Smooth muscle cell (in vitro differentiated cells): Measurements from ENCODE around the gene CRYGS. TPM values are rescaled to one million over a fixed set of nuclear protein-coding genes. Genes with fewer than 3 reads are reported as not detected.

Experiments used
- DNase-seq: peaks from one replicate; lab custom pipeline; 2025; ENCODE audit not compliant: unreplicated experiment; lab: John Stamatoyannopoulos, UW
- H2AFZ ChIP-seq: fragments of 200-600 bp; sonication (generic); 2 replicates; pipeline ENCODE4 v1.6.0; 2016; ENCODE audit warnings: antibody characterized with exemption, low read depth, mild to moderate bottlenecking
- H3F3A ChIP-seq: fragments of 200-600 bp; sonication (generic); 2 replicates; pipeline ENCODE4 v1.6.0; 2017; ENCODE audit warnings: antibody characterized with exemption, low read depth
- H3K27ac ChIP-seq: fragments of 200-600 bp; sonication (generic); 2 replicates; pipeline ENCODE4 v1.5.1; 2016; ENCODE audit warnings: low read depth, mild to moderate bottlenecking
- H3K27me3 ChIP-seq: fragments of 200-600 bp; sonication (generic); 2 replicates; pipeline ENCODE4 v1.6.1; 2016; ENCODE audit warnings: low read depth, mild to moderate bottlenecking
- H3K36me3 ChIP-seq: fragments of 200-600 bp; sonication (generic); 2 replicates; pipeline ENCODE4 v1.5.1; 2016; ENCODE audit warnings: low read depth
- H3K4me1 ChIP-seq: fragments of 200-600 bp; sonication (generic); 2 replicates; pipeline ENCODE4 v1.5.1; 2016; ENCODE audit warnings: low read depth
- H3K4me2 ChIP-seq: fragments of 200-600 bp; sonication (generic); 2 replicates; pipeline ENCODE4 v1.6.0; 2016; ENCODE audit warnings: mild to moderate bottlenecking
- H3K4me3 ChIP-seq: fragments of 200-600 bp; sonication (generic); 2 replicates; pipeline ENCODE4 v1.5.1; 2016; ENCODE audit warnings: mild to moderate bottlenecking
- H3K79me2 ChIP-seq: fragments of 200-600 bp; sonication (generic); 2 replicates; pipeline ENCODE4 v1.6.0; 2016; ENCODE audit warnings: low read depth, mild to moderate bottlenecking
- H3K9ac ChIP-seq: fragments of 200-600 bp; sonication (generic); 2 replicates; pipeline ENCODE4 v1.6.0; 2016; ENCODE audit warnings: low read depth
- H3K9me3 ChIP-seq: fragments of 200-600 bp; sonication (generic); replicated peaks from 2 replicates; pipeline ENCODE4 v1.5.1; 2016; ENCODE audit warnings: low read depth
- H4K20me1 ChIP-seq: fragments of 200-600 bp; sonication (generic); 2 replicates; pipeline ENCODE4 v1.6.0; 2016; ENCODE audit warnings: low read depth
- WGBS: methylation state at CpG from one replicate; pipeline ENCODE4 v1.1.7; 2016; ENCODE audit warnings: low lambda C conversion rate; 5-methylcytosine and 5-hydroxymethylcytosine counted together
- polyA plus RNA-seq: library from polyadenylated mRNA; unstranded; fragments of >200 nt; fragmentation: Nextera tagmentation; extraction: Ambion mirVana; gene quantifications from 2 replicates; pipeline ENCODE4 v1.2.1, GENCODE V29; 2016
- total RNA-seq: library from RNA; depleted of rRNA; stranded (reverse); fragments of >200 nt; gene quantifications from 2 replicates; pipeline ENCODE4 v1.2.3, GENCODE V29; 2014
- TF ChIP-seq, protein P1 (sequence below): fragments of 200-600 bp; sonication (generic); IDR thresholded peaks from 2 replicates; pipeline ENCODE4 v1.5.1; 2017; ENCODE audit warnings: borderline replicate concordance, mild to moderate bottlenecking, antibody characterized with exemption; ENCODE audit not compliant: insufficient read depth, poor library complexity, severe bottlenecking

Gene CRYGS
- total and polyA plus RNA-seq, 2 experiments from 2014 or later, result 5.5 to 6.6 TPM

DNA sequence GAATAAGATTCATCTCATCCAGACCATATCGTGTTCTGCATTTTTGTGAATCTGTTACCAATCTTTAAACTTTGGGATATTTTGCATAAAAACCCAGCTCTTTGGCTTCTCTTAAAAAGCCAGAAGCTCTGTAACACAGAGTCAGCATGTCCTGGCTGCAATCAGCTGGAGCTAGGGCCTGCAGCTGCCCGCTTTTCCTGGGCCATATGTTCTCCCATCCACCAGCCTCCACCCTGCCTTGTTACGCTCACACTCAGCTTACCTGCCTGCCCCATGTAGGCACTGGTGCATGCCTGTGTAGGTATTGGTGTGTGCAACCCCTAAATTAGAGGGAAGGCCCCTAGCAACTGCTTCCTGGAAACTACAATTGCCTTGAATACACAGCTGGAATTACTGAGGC is 48.2 kb downstream of the CRYGS start:
- Histone ChIP-seq H3K4me2 (no peak overlapping the region), H3K27me3 (no peaks in the 10 kb centered on the region), H4K20me1 (no peaks in the 10 kb centered on the region), H3F3A (no peaks in the 10 kb centered on the region), H3K79me2 (no peaks in the 10 kb centered on the region), H3K36me3 (no peaks in the 10 kb centered on the region), H3K27ac (no peak overlapping the region), H3K4me3 (no peak overlapping the region), H3K9me3 (no peaks in the 10 kb centered on the region), H2AFZ (no peak overlapping the region), H3K9ac (no peak overlapping the region), H3K4me1 (peaks cover 6% of the 10 kb centered on the region)
- no peak for DNase-seq
- WGBS, result 98% methylated on average over 3 of the region's 3 CpGs
- TF ChIP-seq, protein P1, sequence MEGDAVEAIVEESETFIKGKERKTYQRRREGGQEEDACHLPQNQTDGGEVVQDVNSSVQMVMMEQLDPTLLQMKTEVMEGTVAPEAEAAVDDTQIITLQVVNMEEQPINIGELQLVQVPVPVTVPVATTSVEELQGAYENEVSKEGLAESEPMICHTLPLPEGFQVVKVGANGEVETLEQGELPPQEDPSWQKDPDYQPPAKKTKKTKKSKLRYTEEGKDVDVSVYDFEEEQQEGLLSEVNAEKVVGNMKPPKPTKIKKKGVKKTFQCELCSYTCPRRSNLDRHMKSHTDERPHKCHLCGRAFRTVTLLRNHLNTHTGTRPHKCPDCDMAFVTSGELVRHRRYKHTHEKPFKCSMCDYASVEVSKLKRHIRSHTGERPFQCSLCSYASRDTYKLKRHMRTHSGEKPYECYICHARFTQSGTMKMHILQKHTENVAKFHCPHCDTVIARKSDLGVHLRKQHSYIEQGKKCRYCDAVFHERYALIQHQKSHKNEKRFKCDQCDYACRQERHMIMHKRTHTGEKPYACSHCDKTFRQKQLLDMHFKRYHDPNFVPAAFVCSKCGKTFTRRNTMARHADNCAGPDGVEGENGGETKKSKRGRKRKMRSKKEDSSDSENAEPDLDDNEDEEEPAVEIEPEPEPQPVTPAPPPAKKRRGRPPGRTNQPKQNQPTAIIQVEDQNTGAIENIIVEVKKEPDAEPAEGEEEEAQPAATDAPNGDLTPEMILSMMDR, result no peak

DNA sequence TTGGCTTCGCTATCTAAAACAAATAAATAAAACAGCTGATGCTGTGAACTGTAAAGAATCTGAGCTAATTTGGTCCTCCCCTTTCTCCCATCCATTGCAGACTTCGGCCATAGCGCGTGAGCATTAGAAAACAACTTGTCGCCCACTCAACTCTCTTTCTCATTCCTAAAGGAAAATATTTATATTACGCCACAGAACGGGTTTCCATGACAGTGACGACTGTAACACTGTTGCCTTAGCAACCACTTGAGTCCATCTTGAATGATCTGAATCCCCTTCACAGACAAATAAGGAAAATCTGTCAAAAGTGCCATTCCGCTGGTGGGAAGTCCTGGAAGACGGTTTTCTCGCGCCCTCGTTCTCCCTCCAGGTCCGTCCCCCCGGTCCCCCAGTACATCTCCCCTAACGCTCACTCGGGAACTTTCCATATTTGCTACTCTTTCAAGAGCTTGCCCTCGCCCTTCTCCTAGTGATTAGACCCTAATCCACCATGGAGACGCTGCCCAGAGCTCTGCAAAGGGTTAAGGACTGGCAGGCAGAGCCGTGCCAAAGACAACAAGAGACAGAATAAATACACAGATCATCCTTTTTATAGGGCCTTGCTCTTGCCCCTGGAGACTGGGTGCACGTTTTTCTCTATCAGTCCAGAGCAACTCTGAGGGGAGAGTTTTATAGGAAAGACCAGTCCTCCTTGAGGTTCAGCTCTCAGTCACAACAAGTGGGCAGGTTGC is 50.5 kb downstream of the CRYGS start:
- Histone ChIP-seq H3K4me3 (no peak overlapping the region), H3K36me3 (no peaks in the 10 kb centered on the region), H3K9me3 (no peaks in the 10 kb centered on the region), H3K27me3 (no peaks in the 10 kb centered on the region), H3K79me2 (no peaks in the 10 kb centered on the region), H4K20me1 (no peaks in the 10 kb centered on the region), H2AFZ (no peak overlapping the region), H3F3A (no peaks in the 10 kb centered on the region), H3K4me2 (no peak overlapping the region), H3K27ac (peak overlapping the region; percentile 66), H3K9ac (peak overlapping the region; percentile 81), H3K4me1 (peaks cover 6% of the 10 kb centered on the region)
- DNase-seq, result no peak
- TF ChIP-seq, protein P1, result no peak
- 62% methylated on average over 21 of the region's 21 CpGs for WGBS

- H2AFZ ChIP-seq, result no peak overlapping the region
- H3K27ac ChIP-seq, result peak overlapping the region; percentile 58
- no peak overlapping the region for H3K4me3 ChIP-seq
- TF ChIP-seq, protein P1, result no peak
- no peak overlapping the region for H3K9ac ChIP-seq
- DNase-seq, result no peak
- H3K27me3 ChIP-seq, result no peaks in the 10 kb centered on the region
- H3K4me1 ChIP-seq, result peaks cover 13% of the 10 kb centered on the region
- no peak overlapping the region for H3K4me2 ChIP-seq
- 70% methylated on average over 4 of the region's 4 CpGs for WGBS
- H3K9me3 ChIP-seq, result no peaks in the 10 kb centered on the region
- H3F3A ChIP-seq, result no peaks in the 10 kb centered on the region
- no peaks in the 10 kb centered on the region for H3K79me2 ChIP-seq
- no peaks in the 10 kb centered on the region for H4K20me1 ChIP-seq
- no peaks in the 10 kb centered on the region for H3K36me3 ChIP-seq
Measured at GRCh38 chr3:186492385-186492984, 51.7 kb downstream of the CRYGS start.
